ENCODE results near the gene IL19. TPM values are rescaled to one million over a fixed set of nuclear protein-coding genes. Genes with fewer than 3 reads are reported as not detected.

The IL19 gene
- total and polyA plus RNA-seq, 3 donors from 2014 or later: 0.37 TPM; not detected in 2

DNA sequence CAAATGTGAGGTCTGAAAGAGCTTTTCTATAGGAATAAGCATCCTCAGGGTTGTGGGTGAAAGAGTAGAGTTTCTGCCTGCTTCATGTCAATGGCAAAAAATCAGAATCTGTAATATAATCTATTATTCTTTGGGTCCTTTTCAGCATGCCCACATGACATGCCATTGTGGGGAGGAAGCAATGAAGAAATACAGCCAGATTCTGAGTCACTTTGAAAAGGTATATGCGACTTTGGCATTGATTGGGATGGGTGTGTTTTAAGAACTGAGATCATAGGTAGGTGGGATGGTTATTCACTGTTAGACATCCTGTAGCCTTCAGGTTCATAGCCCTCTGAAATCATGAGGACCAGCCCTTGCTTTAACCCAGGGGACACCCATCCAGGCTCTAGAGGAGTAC lies 96.7 kb downstream of the IL19 start:
- intact Hi-C loops (cut with DNase I; ENCODE audit: low total_unique reads): no loop called here

GRCh38 chr1:206867716-206868115 lies 97.1 kb downstream of the IL19 start:
- Histone ChIP-seq H3K27ac (no peak overlapping the region), H3K4me3 (no peak overlapping the region), H3K27me3 (no peaks in the 10 kb centered on the region), H3K9me3 (no peaks in the 10 kb centered on the region), H3K4me1 (no peaks in the 10 kb centered on the region), H3K36me3 (ENCODE audit: low read depth, missing control alignments) (no peaks in the 10 kb centered on the region)
- TF ChIP-seq POLR2A (IDR thresholded peaks at IDR 0.05): no peak
- TF ChIP-seq, protein P1, sequence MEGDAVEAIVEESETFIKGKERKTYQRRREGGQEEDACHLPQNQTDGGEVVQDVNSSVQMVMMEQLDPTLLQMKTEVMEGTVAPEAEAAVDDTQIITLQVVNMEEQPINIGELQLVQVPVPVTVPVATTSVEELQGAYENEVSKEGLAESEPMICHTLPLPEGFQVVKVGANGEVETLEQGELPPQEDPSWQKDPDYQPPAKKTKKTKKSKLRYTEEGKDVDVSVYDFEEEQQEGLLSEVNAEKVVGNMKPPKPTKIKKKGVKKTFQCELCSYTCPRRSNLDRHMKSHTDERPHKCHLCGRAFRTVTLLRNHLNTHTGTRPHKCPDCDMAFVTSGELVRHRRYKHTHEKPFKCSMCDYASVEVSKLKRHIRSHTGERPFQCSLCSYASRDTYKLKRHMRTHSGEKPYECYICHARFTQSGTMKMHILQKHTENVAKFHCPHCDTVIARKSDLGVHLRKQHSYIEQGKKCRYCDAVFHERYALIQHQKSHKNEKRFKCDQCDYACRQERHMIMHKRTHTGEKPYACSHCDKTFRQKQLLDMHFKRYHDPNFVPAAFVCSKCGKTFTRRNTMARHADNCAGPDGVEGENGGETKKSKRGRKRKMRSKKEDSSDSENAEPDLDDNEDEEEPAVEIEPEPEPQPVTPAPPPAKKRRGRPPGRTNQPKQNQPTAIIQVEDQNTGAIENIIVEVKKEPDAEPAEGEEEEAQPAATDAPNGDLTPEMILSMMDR (IDR thresholded peaks at IDR 0.05): no peak
- no peak for DNase-seq
- intact Hi-C loops (cut with DNase I; ENCODE audit: low total_unique reads): no loop called here

More for the DNA sequence above, 96.7 kb downstream of the IL19 start:
- DNase-seq: no peak
- Histone ChIP-seq H3K4me3 (no peak overlapping the region), H3K36me3 (ENCODE audit: low read depth, missing control alignments) (no peaks in the 10 kb centered on the region), H3K27ac (no peak overlapping the region), H3K4me1 (no peaks in the 10 kb centered on the region), H3K27me3 (no peaks in the 10 kb centered on the region), H3K9me3 (no peaks in the 10 kb centered on the region)
- TF ChIP-seq POLR2A (IDR thresholded peaks at IDR 0.05): no peak
- TF ChIP-seq, protein P1 (IDR thresholded peaks at IDR 0.05): no peak
- WGBS, 2 donors: 97 to 100% methylated on average over 1 of the region's 1 CpG

- WGBS, 2 donors: 74 to 93% methylated on average over 1 of the region's 1 CpG
- DNase-seq: no peak
- no peaks in the 10 kb centered on the region for H3K27me3 ChIP-seq
- H3K36me3 ChIP-seq (ENCODE audit: low read depth, missing control alignments): no peaks in the 10 kb centered on the region
- intact Hi-C loops (cut with DNase I; ENCODE audit: low total_unique reads): no loop called here
- no peaks in the 10 kb centered on the region for H3K9me3 ChIP-seq
- H3K27ac ChIP-seq: no peak overlapping the region
- H3K4me1 ChIP-seq: no peaks in the 10 kb centered on the region
- no peak overlapping the region for H3K4me3 ChIP-seq
- TF ChIP-seq POLR2A (IDR thresholded peaks at IDR 0.05): no peak
- TF ChIP-seq, protein P1 (IDR thresholded peaks at IDR 0.05): no peak
Measured at GRCh38 chr1:206868264-206868663, 97.7 kb downstream of the IL19 start.

- Histone ChIP-seq H3K9me3 (no peaks in the 10 kb centered on the region), H3K4me3 (no peak overlapping the region), H3K27ac (no peak overlapping the region), H3K27me3 (no peaks in the 10 kb centered on the region), H3K36me3 (ENCODE audit: low read depth, missing control alignments) (no peaks in the 10 kb centered on the region), H3K4me1 (no peaks in the 10 kb centered on the region)
- intact Hi-C loops (cut with DNase I; ENCODE audit: low total_unique reads): no loop called here
- no peak for TF ChIP-seq POLR2A (IDR thresholded peaks at IDR 0.05)
- TF ChIP-seq, protein P1 (IDR thresholded peaks at IDR 0.05): no peak
- WGBS, 2 donors: 84 to 97% methylated on average over 3 of the region's 3 CpGs
- DNase-seq: no peak
Measured at GRCh38 chr1:206872139-206872538, 101.6 kb downstream of the IL19 start.

DNA sequence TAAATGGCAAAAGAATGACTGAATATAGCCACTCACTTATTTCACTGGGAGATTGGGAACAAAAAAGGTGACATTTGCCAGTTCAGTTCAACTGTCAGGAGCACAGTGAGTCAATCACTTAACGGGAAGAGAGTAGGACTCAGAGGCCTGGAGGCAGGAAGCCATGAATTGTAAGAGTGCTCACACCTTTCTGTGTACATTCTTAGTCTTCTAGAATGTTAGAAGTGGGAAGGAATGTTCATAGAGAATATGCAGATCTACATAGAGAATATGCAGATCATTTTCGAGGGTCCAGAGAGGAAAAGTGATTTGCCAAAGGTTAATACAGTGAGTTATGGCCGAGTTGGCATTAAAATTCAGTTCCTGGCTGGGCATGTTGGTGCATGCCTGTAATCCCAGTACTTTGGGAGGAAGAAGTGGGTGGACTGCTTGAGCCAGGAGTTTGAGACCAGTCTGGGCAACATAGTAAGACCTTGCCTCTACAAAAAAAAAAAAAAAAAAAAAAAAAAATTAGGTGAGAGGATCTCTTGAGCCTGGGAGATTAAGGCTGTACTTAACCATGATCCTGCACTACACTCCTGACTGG lies 103.1 kb downstream of the IL19 start:
- H3K27me3 ChIP-seq: no peaks in the 10 kb centered on the region
- H3K4me3 ChIP-seq: no peak overlapping the region
- no peak overlapping the region for H3K27ac ChIP-seq
- no peaks in the 10 kb centered on the region for H3K4me1 ChIP-seq
- no peaks in the 10 kb centered on the region for H3K9me3 ChIP-seq
- no peak for TF ChIP-seq POLR2A (IDR thresholded peaks at IDR 0.05)
- TF ChIP-seq, protein P1 (IDR thresholded peaks at IDR 0.05): no peak
- 94 to 98% methylated on average over 3 of the region's 3 CpGs for WGBS, 2 donors
- intact Hi-C loops (cut with DNase I; ENCODE audit: low total_unique reads): no loop called here
- no peak for DNase-seq
- H3K36me3 ChIP-seq (ENCODE audit: low read depth, missing control alignments): no peaks in the 10 kb centered on the region
